ENCODE measurements around the gene TUSC2.

Gene TUSC2

GRCh38 chr3:50292159-50293078 lies 35.6 kb downstream of the TUSC2 start, which contains the start of gene IFRD2:
Gene IFRD2 (minus strand): TSS chr3:50292429. CDS start chr3:50292274, 155 bp downstream.
- no peaks in the 10 kb centered on the region for H3K27me3 ChIP-seq
- peak within 1 kb of the TSS; percentile 69 for H3K27ac ChIP-seq
- H3K9me3 ChIP-seq: no peaks in the 10 kb centered on the region
- H3K4me3 ChIP-seq (ENCODE audit: low read depth in 1 of 2, low read length in 1 of 2): peak within 1 kb of the TSS; percentile 59 to 82
- peaks cover 12% of the 10 kb centered on the region for H3K36me3 ChIP-seq
- TF ChIP-seq, protein P1, sequence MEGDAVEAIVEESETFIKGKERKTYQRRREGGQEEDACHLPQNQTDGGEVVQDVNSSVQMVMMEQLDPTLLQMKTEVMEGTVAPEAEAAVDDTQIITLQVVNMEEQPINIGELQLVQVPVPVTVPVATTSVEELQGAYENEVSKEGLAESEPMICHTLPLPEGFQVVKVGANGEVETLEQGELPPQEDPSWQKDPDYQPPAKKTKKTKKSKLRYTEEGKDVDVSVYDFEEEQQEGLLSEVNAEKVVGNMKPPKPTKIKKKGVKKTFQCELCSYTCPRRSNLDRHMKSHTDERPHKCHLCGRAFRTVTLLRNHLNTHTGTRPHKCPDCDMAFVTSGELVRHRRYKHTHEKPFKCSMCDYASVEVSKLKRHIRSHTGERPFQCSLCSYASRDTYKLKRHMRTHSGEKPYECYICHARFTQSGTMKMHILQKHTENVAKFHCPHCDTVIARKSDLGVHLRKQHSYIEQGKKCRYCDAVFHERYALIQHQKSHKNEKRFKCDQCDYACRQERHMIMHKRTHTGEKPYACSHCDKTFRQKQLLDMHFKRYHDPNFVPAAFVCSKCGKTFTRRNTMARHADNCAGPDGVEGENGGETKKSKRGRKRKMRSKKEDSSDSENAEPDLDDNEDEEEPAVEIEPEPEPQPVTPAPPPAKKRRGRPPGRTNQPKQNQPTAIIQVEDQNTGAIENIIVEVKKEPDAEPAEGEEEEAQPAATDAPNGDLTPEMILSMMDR (IDR thresholded peaks at IDR 0.05): peak; percentile 32
- peaks cover 19 to 23% of the 10 kb centered on the region in 2 experiments for H3K4me1 ChIP-seq (ENCODE audit: control insufficient read depth in 1 of 2, insufficient read depth in 1 of 2, low read depth in 1 of 2, low read length in 1 of 2)

DNA sequence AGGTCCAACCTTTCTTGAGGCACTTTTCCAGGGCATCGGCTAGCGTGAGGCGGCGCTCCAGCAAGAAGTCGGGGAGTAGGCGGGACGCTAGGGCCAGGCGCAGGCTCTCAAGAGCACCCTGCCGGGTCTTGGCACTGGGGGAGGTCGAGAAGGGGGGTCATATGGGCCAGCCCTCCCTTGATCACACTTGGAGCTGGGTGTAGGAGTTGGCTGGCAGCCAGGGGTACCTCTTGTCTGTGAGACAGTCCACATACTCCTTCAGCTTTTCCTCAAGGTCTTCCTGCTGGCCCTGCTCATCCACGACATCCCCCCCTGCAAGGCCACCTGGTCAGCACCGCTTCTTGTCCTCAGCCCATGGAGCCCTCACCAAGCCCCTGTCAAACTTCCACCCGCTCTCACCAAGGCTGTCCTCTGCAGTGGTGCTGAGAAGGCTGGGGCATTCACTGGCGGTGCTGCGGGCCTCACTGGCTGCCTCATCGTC lies 37.8 kb downstream of the TUSC2 start:
- H3K4me1 ChIP-seq (ENCODE audit: control insufficient read depth in 1 of 2, insufficient read depth in 1 of 2, low read depth in 1 of 2, low read length in 1 of 2): peaks cover 15 to 19% of the 10 kb centered on the region in 2 experiments
- H3K27me3 ChIP-seq: no peaks in the 10 kb centered on the region
- H3K36me3 ChIP-seq: peaks cover 12% of the 10 kb centered on the region
- H3K27ac ChIP-seq: no peak overlapping the region
- TF ChIP-seq, protein P1 (IDR thresholded peaks at IDR 0.05): no peak
- H3K9me3 ChIP-seq: no peaks in the 10 kb centered on the region
- H3K4me3 ChIP-seq (ENCODE audit: low read depth in 1 of 2, low read length in 1 of 2): no peak overlapping the region

DNA sequence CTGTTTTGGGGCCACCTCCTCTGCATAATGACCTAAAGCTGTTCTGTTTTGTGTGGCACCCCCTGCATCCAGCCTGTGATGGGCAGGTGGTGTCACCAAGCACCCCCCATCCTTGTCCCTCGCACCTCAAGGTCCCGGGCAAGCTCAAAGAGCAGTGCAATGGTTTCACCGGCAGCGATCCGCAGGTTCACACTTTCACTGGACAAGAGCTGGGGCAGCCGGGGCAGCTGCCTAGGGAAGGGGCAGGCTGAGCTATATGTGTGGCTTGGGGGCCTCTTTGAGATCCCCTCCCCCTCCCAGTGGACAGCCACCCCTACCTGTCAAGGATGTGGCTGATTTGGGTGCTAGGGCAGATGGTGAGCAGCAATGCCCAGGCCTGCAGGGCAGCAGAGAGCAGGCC lies 38.9 kb downstream of the TUSC2 start:
- H3K4me1 ChIP-seq (ENCODE audit: control insufficient read depth in 1 of 2, insufficient read depth in 1 of 2, low read depth in 1 of 2, low read length in 1 of 2): peaks cover 15 to 19% of the 10 kb centered on the region in 2 experiments
- H3K4me3 ChIP-seq (ENCODE audit: low read depth in 1 of 2, low read length in 1 of 2): no peak overlapping the region
- TF ChIP-seq, protein P1 (IDR thresholded peaks at IDR 0.05): no peak
- H3K27me3 ChIP-seq: no peaks in the 10 kb centered on the region
- no peaks in the 10 kb centered on the region for H3K9me3 ChIP-seq
- peaks cover 12% of the 10 kb centered on the region for H3K36me3 ChIP-seq
- no peak overlapping the region for H3K27ac ChIP-seq

- H3K27me3 ChIP-seq: no peaks in the 10 kb centered on the region
- H3K27ac ChIP-seq: no peak overlapping the region
- H3K9me3 ChIP-seq: no peaks in the 10 kb centered on the region
- no peak overlapping the region for H3K4me3 ChIP-seq (ENCODE audit: low read depth in 1 of 2, low read length in 1 of 2)
- H3K4me1 ChIP-seq (ENCODE audit: control insufficient read depth in 1 of 2, insufficient read depth in 1 of 2, low read depth in 1 of 2, low read length in 1 of 2): peaks cover 15 to 19% of the 10 kb centered on the region in 2 experiments
- TF ChIP-seq, protein P1 (IDR thresholded peaks at IDR 0.05): no peak
- peaks cover 12% of the 10 kb centered on the region for H3K36me3 ChIP-seq
Measured at GRCh38 chr3:50288387-50289007, 39.5 kb downstream of the TUSC2 start.

GRCh38 chr3:50287262-50287661 lies 40.8 kb downstream of the TUSC2 start:
- H3K27ac ChIP-seq: no peak overlapping the region
- H3K9me3 ChIP-seq: no peaks in the 10 kb centered on the region
- no peak overlapping the region for H3K4me3 ChIP-seq (ENCODE audit: low read depth in 1 of 2, low read length in 1 of 2)
- TF ChIP-seq, protein P1 (IDR thresholded peaks at IDR 0.05): no peak
- peaks cover 12% of the 10 kb centered on the region for H3K36me3 ChIP-seq
- H3K4me1 ChIP-seq (ENCODE audit: control insufficient read depth in 1 of 2, insufficient read depth in 1 of 2, low read depth in 1 of 2, low read length in 1 of 2): peaks cover 10 to 11% of the 10 kb centered on the region in 2 experiments
- no peaks in the 10 kb centered on the region for H3K27me3 ChIP-seq
